ENCODE data around the gene S100A12. TPM values are rescaled to one million over a fixed set of nuclear protein-coding genes. Genes with fewer than 3 reads are reported as not detected.

Gene S100A12
- total RNA-seq, 1 experiment from 2014 or later, result not detected

DNA sequence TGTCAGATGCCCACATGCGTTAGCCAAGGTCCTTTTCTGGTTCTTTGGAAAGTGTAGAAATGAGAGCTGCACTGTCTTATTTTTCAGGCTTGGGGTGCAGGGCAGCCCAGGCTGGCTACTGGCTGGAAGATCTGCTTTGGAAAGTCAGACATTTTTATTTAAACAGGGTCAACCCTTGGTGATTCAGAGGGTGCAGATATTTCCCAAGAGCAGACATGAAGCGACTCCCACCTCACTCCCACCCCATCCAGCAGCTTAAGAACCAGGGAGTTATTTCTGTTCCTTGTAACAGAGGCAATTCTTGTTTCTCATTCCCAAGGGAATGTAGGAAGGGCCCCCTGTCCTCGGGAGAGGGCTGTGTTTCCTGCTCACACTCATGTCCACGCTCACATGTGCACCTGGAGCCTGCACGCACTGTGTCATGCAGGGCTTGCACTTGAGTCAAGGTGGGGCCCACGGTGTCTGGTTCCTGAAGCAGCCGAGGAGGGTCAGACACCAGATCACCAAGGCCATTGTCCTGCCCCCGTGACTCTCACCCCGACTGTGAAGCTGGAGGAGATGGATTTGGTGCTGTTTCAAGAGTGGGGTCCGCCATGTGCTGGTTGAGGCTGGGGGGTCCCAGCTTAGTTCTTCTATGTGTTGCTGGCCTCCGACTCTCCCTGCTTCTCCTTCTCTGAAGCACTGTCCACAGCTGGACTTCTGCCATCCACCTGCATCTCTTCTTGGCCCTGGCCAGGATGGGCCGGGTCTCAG, 41.9 kb upstream of the S100A12 start:
- Histone ChIP-seq H4K5ac (ENCODE audit: insufficient read length, low read depth, low read length) (no peak overlapping the region), H4K91ac (ENCODE audit: insufficient read length, low read depth, low read length) (no peak overlapping the region), H3K9me3 (ENCODE audit: control insufficient read depth, low read depth, low read length) (no peaks in the 10 kb centered on the region), H2BK12ac (ENCODE audit: insufficient read length, low read depth, low read length) (no peak overlapping the region), H3T11ph (ENCODE audit: low read length) (no peak overlapping the region), H3K4me2 (ENCODE audit: insufficient read depth, insufficient read length, low read length) (no peak overlapping the region), H2BK15ac (ENCODE audit: low read depth, low read length) (no peak overlapping the region), H2AFZ (ENCODE audit: low read length) (no peak overlapping the region), H2AK5ac (ENCODE audit: insufficient read length, low read length) (no peak overlapping the region), H3K23ac (ENCODE audit: insufficient read length, low read depth, low read length) (no peak overlapping the region), H2BK20ac (ENCODE audit: low read depth, low read length, poor library complexity, severe bottlenecking) (no peak overlapping the region), H2BK120ac (ENCODE audit: low read depth, low read length, poor library complexity, severe bottlenecking) (no peak overlapping the region), H3K23me2 (ENCODE audit: insufficient read length, low read depth, low read length, poor library complexity, severe bottlenecking) (no peaks in the 10 kb centered on the region), H3K79me2 (ENCODE audit: insufficient read depth, low read length) (no peaks in the 10 kb centered on the region), H3K14ac (ENCODE audit: insufficient read depth, low read length) (no peak overlapping the region), H2BK5ac (ENCODE audit: insufficient read length, low read length) (no peak overlapping the region), H3K18ac (ENCODE audit: insufficient read length, low read depth, low read length) (no peak overlapping the region), H3K27ac (ENCODE audit: insufficient read length, low read depth, low read length) (no peak overlapping the region), H3K9ac (ENCODE audit: extremely low read depth, insufficient read length, low read length) (no peak overlapping the region), H3K27me3 (ENCODE audit: insufficient read depth, low read length) (no peaks in the 10 kb centered on the region), H3K56ac (ENCODE audit: insufficient read length, low read depth, low read length) (no peak overlapping the region), H4K20me1 (ENCODE audit: control insufficient read depth, insufficient read depth, insufficient read length) (no peaks in the 10 kb centered on the region), H3K4me1 (ENCODE audit: insufficient read depth, low read length) (no peaks in the 10 kb centered on the region), H3K4ac (ENCODE audit: low read depth, low read length) (no peak overlapping the region), H4K8ac (replicated peaks; ENCODE audit: insufficient read length, low read depth, low read length) (no peak overlapping the region), H3K79me1 (ENCODE audit: insufficient read depth, low read depth, low read length, poor library complexity, severe bottlenecking) (no peaks in the 10 kb centered on the region)
- no peaks in the 10 kb centered on the region for H3K36me3 Mint-ChIP-seq (ENCODE audit: insufficient read depth in 1 of 3, low read depth in 3 of 3)
- WGBS (ENCODE audit: extremely low coverage, insufficient read length, low lambda C conversion rate), result no CpG with 5 or more reads among the region's 12 CpGs
- peaks cover 2 to 6% of the 10 kb centered on the region in 2 experiments; a peak in 2 of 5 replicates for H3K9me3 Mint-ChIP-seq
- peaks cover 9% of the 10 kb centered on the region for H3K27me3 Mint-ChIP-seq (ENCODE audit: low read depth)
- no peak overlapping the region for H3K4me3 Mint-ChIP-seq
- H3K4me1 Mint-ChIP-seq, result no peaks in the 10 kb centered on the region
- TF ChIP-seq, protein P1, sequence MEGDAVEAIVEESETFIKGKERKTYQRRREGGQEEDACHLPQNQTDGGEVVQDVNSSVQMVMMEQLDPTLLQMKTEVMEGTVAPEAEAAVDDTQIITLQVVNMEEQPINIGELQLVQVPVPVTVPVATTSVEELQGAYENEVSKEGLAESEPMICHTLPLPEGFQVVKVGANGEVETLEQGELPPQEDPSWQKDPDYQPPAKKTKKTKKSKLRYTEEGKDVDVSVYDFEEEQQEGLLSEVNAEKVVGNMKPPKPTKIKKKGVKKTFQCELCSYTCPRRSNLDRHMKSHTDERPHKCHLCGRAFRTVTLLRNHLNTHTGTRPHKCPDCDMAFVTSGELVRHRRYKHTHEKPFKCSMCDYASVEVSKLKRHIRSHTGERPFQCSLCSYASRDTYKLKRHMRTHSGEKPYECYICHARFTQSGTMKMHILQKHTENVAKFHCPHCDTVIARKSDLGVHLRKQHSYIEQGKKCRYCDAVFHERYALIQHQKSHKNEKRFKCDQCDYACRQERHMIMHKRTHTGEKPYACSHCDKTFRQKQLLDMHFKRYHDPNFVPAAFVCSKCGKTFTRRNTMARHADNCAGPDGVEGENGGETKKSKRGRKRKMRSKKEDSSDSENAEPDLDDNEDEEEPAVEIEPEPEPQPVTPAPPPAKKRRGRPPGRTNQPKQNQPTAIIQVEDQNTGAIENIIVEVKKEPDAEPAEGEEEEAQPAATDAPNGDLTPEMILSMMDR (conservative IDR thresholded peaks at IDR 0.05), result no peak
- no peak for DNase-seq
- H3K27ac Mint-ChIP-seq, result no peak overlapping the region

Measured in H9 (cell line).